ENCODE results near the gene MICALL1.
"Not testable (repeated sequence)": the region's sequence is repeated elsewhere in the genome, so short reads cannot be mapped to it uniquely, and the experiment has no call there.

The MICALL1 gene

DNA sequence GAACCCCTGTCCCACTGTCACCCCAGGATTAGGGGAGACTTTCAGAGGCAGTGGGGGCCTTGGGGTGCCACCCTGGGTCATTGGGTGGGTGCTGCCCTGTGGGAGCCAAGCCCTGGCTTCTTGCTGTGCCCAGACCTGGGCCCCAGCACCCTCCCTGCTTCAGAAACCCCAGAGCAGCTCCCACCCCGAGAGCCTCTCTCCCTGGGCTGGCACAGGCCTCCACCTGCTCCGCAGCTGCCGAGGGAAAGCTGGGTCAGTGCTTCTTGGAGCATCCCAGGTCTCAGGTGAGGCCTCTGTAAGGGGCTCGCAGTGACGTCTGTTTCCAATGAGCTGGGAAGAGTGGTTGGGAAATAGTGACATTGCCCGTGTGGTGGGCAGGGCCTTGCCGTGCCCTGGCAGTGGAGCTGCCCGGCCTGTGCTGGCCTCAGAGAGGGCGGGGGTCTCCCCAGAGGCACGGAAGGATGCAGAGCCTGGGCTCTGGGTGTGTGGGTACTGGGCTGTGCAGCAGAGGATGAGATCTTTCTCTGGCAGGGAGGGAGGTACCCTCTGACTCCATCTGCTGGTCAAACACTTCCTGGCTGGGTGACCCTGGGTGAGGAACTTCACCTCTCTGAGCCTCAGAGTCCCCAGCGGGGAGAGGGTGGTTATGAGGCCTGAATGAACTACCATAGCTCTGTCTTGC lies 24.3 kb downstream of the MICALL1 start:
- peak in 1 of 2 donors; percentile 20 for DNase-seq

GRCh38 chr22:37930952-37931440 lies 24.9 kb downstream of the MICALL1 start:
- no peak for DNase-seq

DNA sequence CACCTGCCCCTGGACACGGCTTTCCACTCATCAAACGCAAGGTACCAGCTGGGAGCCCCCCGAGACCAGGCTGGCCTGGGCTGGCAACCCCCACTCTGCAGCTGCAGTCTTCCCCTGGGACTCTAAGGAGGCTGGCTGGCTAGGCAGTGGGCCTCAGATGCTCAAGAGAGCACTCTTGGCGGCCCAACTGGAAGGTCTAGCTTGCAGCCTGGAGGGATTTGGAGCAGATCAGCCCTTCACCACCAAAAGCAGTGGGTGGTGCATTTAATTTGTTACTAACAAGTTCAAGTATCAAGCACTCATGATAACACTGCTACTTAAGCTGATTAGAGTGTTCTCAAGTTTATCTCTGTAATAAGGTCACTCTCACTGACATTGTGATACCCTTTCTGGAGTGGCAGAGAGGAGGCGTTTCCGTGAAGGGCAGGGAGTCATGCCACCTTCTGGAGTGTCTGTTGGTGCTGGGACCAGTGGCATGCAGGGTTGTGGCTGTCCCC lies 25.8 kb downstream of the MICALL1 start:
- no peak for DNase-seq

GRCh38 chr22:37932401-37932800 lies 26.3 kb downstream of the MICALL1 start:
- DNase-seq = no peak

DNA sequence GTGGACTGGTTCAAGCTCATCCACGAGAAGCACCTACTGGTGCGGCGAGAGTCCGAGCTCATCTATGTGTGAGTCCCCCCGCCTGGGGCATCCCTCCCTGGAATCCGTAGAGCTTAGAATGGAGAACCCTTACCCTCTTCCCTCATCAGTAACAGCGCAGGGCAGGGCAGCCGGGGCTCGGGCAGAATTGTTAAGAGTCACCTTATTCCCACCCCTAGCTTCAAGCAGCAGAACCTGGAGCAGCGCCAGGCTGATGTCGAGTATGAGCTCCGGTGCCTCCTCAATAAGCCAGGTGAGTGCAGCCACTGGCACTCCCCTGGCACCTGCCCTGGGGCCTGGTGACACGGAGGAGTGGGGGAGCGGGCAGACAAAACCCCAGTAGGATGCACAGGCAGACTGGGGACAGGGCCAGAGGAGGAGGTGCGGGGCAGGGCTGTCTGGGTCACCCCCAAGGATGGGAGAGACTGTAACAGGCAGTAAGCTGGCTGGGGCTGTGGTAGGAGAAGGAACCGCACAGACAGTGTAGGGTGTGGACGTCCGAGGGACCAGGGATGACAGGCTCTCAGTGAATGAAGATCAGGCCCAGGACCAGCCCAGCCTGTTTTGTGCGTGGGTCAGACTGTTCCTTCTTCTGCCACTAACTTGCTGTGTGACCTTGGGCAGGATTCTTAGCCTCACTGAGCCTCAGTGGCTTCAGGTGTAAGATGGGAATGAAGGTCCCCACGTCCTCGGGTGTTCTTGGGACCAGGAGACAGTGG lies 26.9 kb downstream of the MICALL1 start:
- DNase-seq = no peak

DNA sequence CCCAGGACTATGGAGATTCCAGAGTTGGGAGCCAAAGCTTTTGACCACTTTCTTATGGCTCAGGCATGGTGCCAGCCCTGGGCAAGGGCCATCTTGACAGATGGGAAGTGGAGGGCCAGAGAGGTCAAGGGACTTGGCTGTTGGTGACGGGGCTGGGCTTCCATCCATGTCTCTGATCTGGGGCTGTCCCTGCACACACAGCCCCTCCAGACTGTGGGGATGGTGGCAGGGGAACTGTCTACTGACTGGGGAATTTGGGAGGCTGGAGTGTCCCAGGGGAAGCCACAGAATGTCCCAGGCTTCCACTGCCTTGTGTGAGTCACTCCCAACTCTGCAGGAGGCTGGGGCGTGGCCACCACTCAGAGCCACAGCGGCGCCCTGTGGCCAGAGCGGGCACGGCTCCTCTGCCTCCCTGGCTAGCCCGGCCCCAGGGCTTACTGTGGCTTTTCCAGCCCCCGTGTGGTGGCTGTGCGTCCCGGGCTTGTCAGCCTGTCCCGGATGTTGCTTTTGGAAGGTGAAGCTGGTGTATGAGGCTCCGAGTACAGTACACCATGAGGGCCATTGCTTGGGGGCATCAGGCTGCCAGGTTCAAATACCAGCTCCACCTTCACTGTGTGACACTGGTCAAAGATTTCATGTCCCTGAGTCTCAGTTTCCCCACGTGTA lies 27.7 kb downstream of the MICALL1 start:
- DNase-seq = peak; percentile 79 to 80

DNA sequence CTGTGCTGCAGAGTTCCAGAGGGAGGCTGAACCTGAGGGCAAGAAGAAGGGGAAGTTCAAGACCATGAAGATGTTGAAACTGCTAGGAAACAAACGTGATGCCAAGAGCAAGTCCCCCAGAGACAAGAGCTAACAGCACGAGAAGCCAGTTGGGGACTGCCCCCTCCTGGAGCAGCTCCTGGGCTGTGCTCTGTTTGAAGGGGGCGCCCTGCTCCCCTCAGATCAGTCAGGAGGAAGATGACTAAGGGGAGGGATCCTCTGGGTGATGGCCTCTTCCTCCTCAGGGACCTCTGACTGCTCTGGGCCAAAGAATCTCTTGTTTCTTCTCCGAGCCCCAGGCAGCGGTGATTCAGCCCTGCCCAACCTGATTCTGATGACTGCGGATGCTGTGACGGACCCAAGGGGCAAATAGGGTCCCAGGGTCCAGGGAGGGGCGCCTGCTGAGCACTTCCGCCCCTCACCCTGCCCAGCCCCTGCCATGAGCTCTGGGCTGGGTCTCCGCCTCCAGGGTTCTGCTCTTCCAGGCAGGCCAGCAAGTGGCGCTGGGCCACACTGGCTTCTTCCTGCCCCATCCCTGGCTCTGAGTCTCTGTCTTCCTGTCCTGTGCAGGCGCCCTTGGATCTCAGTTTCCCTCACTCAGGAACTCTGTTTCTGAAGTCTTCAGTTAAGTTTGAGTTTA lies 34.7 kb downstream of the MICALL1 start:
- no peak for DNase-seq

GRCh38 chr22:37942133-37942532 lies 36.0 kb downstream of the MICALL1 start:
- no peak for DNase-seq

- no peak for DNase-seq
These were observed 37.2 kb downstream of the MICALL1 start for GRCh38 chr22:37943136-37943824.

DNA sequence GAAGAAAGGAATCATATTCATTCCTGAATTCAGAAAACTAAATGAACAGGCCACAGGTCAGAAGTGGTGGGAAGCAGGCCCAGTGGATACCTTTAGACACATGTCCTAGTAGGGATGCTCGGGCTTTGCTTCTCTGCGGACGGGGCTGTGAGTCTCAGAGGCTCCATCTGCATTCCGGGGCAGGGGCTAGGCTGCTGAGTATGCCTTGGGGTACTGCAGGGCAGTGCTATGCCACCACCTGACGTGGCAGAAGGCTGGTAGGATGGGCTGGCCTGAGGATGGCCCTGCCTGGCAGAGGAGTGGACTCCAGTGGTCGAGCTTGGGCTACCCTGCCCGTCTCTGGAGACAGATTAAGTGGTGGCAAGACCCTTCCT lies 37.7 kb downstream of the MICALL1 start:
- no peak for DNase-seq

DNA sequence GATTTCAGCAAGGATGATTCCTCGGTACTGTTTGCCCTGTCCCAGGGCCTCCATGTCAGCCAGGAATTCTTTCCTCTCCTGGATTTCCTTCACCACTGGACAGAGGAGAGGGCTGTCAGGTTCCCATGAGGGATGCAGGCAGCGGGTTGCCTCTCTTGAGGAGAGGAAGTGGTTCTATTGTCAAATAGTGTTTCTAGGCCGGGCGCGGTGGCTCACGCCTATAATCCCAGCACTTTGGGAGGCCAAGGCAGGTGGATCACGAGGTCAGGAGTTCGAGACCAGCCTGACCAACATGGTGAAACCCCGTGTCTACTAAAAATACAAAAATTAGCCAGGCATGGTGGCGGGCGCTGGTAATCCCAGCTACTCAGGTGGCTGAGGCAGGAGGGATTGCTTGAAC lies 38.3 kb downstream of the MICALL1 start:
- not testable (repeated sequence) for DNase-seq

- not testable (repeated sequence) for DNase-seq
These were observed 41.2 kb downstream of the MICALL1 start for GRCh38 chr22:37947142-37947795.

- DNase-seq = no peak
These were observed 45.2 kb downstream of the MICALL1 start for GRCh38 chr22:37951305-37951704.

GRCh38 chr22:37952629-37953028 lies 46.5 kb downstream of the MICALL1 start:
- DNase-seq = not testable (repeated sequence)

DNA sequence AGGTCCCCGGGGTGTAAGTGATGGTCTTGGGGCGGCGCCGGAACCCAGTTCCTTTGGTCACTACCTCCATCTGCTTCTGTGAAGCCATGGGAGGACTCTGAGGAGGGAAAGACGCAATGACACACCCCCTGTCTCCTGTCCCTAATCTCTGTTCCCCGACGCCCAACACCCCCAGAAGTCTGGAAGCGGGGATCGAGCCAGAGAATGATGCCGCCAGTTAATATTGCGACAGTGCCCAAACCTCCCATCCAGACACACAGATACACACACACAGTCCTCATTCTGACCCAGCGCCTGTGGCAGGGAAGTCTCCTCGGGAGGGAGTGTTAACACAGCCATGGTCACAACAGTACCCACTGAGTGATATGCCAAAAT lies 47.0 kb downstream of the MICALL1 start:
- DNase-seq = no peak

DNA sequence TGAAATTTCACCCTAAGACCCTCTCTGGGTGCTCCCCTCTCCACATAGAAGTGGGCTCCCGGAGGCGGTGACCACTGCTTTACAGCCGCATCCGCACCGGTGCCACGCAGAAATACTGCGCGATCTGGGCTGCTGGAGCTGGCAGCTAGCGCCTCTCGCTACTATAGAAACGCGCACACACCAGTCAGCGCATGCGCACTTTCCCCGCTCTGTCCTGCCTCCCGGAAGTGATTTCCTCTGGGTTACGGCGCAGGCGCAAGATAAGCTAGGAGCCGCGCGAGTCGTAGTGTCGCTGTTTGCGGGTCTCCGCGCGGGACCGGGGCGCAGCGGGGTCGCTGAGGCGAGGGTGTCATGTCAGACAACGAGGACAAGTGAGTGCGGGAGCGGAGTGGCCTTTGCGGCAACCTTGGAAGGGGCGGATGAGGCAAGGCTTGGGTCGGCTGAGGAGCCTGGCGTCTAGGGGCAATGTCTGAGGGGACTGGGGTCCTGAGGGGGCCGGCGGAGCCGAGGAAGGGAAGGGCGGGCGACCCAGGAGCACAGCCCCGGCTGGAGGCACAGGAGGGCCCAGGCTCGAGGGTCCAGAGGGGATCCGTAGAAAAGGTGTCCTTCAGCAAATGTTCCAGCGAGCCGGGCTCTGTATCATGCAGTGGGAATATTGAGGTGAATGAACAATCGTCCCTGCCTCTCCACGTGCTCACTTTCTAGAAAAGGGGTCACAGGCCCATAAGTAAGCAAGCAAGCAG lies 47.5 kb downstream of the MICALL1 start, which contains the start of the genes C22orf23 and POLR2F:
C22orf23 (minus strand) TSS at position 165 of the 743 bp plus-strand sequence. CDS start 452 bp downstream, outside the sequence.
POLR2F (plus strand) TSS at position 263 of the 743 bp plus-strand sequence; CDS start at position 352, 89 bp downstream.
- DNase-seq = peak; percentile 96 to 97

DNA sequence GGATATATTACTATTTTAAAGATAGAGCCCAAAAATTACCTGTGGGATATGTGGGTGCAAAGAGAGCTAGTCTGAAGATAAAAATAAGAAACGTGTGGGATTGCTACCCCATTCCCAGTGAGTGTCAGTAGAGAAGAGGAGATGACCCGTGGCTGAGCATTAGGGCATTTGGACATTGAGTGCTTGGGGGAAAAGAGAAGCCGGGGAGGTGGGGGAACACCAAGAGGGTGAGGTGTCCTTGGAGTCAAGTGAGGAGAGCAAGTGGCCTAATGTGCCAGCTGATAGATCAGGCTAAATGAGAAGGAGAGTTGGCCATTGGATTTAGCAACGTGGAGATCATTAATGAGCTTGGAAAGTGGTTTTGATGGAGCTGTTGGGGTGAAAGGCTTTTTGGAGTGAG lies 48.6 kb downstream of the MICALL1 start:
- no peak for DNase-seq

DNA sequence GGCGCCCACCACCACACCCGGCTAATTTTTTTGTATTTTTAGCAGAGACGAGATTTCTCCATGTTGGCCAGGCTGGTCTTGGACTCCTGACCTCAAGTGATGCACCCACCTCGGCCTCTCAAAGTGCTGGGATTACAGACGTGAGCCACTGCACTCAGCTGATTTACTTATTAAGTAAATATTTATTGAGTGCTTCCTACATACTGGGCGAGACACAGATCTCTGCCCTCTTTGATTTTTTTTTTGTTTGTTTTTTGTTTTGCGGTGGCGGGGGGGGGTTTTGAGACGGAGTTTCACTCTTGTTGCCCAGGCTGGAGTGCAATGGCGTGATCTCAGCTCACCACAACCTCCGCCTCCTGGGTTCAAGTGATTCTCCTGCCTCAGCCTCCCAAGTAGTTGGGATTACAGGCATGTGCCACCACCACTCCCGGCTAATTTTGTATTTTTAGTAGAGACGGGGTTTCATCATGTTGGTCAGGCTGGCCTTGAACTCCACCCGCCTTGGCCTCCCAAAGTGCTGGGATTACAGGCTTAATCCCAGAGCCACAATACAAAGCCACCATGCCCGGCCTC lies 49.8 kb downstream of the MICALL1 start:
- DNase-seq = not testable (repeated sequence)

DNA sequence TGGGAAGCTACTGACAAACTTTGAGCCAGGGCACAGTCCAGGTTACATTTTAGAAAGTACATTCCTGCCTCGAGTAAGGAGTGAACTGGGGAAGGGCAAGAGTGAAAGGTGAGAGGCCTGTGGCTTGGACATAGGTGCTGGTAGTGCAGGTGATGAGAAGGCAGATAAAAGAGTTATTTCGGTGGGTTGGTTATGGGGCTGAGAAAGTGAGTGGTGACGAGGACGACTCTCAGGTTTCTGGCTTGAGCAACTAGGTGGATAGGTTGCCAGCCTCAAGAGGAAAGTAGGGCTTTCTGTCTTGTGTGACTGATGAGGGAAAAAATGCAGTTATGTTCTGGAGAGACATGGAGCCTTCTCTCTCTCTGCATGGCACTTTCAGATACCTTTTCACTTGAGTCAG lies 51.1 kb downstream of the MICALL1 start:
- DNase-seq = no peak

DNA sequence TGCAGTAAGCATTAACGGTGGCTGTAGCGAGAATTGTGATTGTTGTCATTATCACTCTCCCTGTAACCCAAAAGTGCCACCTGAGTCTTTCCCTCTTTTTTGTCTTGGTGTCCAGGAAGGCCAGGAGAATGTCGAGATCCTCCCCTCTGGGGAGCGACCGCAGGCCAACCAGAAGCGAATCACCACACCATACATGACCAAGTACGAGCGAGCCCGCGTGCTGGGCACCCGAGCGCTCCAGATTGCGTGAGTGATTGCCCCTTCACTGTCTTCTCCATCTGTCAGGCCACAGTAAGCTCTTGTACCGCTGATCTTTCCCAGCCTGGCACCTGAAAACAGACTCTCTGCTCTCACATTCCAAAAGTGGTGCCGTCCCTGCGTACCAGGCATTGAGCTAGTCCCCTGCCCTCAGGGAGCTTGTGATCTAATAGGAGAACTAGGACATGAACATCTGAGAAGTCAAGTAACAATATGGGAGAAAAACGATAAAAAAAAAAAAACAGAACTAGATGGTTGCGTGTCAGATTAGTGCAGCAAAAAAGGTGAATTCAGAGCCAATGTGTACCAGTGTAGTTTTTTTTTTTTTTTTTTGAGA lies 53.2 kb downstream of the MICALL1 start:
- no peak for DNase-seq
